ENCODE data around the gene SYTL5. TPM values are rescaled to one million over a fixed set of nuclear protein-coding genes. Genes with fewer than 3 reads are reported as not detected.

SYTL5 gene
- total and polyA plus RNA-seq, 4 experiments from 2014 or later = not detected

DNA sequence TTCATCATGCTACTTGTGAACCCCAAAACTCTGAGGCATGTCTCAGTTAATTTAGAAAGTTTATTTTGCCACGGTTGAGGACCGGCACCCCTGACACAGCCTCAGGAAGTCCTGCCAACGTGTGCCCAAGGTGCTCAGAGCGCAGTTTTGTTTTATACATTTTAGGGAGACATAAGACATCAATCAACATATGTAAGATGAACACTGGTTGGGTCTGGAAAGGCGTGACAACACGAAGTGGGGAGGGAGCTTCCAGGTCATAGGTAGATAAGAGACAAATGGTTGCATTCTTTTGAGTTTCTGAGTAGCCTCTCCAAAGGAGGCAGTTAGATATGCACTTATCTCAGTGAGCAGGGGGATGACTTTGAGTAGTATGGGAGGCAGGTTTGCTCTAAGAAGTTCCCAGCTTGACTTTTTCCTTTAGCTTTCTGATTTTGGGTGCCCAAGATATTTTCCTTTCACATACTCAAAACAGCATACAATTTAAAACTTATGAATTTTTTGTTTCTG, 98.9 kb downstream of the SYTL5 start:
- no peak overlapping the region for H3K4me3 Mint-ChIP-seq
- no peak overlapping the region for H3K27ac Mint-ChIP-seq
- Histone ChIP-seq H3K27me3 (ENCODE audit: insufficient read depth, low read length) (no peaks in the 10 kb centered on the region), H3K4me1 (ENCODE audit: insufficient read depth, low read length) (no peaks in the 10 kb centered on the region), H3K36me3 (ENCODE audit: insufficient read depth, low read length) (no peaks in the 10 kb centered on the region), H3K9me3 (ENCODE audit: control insufficient read depth in 1 of 2, low read length in 2 of 2) (no peaks in the 10 kb centered on the region), H3K27ac (ENCODE audit: low read depth, low read length) (no peak overlapping the region), H3K4me3 (ENCODE audit: low read length in 2 of 2) (no peak overlapping the region)
- POLR2A ChIA-PET (ENCODE audit: partially characterized antibody) = no interaction called here
- no peak for DNase-seq
- CTCF ChIA-PET (ENCODE audit: partially characterized antibody) = no interaction called here
- no peaks in the 10 kb centered on the region for H3K4me1 Mint-ChIP-seq
- peaks cover 0 to 3% of the 10 kb centered on the region in 2 donors for H3K27me3 Mint-ChIP-seq
- peaks cover 0 to 6% (median 3%) of the 10 kb centered on the region in 8 donors for H3K9me3 Mint-ChIP-seq
- intact Hi-C loops (cut with micrococcal nuclease) = no loop called here
- H3K36me3 Mint-ChIP-seq = no peaks in the 10 kb centered on the region

- ChIA-PET CTCF (ENCODE audit: partially characterized antibody) (no interaction called here), POLR2A (ENCODE audit: partially characterized antibody) (no interaction called here)
- Mint-ChIP-seq H3K4me1 (no peaks in the 10 kb centered on the region), H3K27ac (no peak overlapping the region), H3K36me3 (no peaks in the 10 kb centered on the region), H3K27me3 (peaks cover 0 to 3% of the 10 kb centered on the region in 2 donors), H3K4me3 (no peak overlapping the region), H3K9me3 (peaks cover 0 to 2% (median 0%) of the 10 kb centered on the region in 8 donors)
- no peak overlapping the region for H3K27ac ChIP-seq (ENCODE audit: low read depth, low read length)
- DNase-seq = no peak
- H3K9me3 ChIP-seq (ENCODE audit: control insufficient read depth in 1 of 2, low read length in 2 of 2) = no peaks in the 10 kb centered on the region
- H3K4me1 ChIP-seq (ENCODE audit: insufficient read depth, low read length) = no peaks in the 10 kb centered on the region
- no peaks in the 10 kb centered on the region for H3K27me3 ChIP-seq (ENCODE audit: insufficient read depth, low read length)
- H3K36me3 ChIP-seq (ENCODE audit: insufficient read depth, low read length) = no peaks in the 10 kb centered on the region
- no peak overlapping the region for H3K4me3 ChIP-seq (ENCODE audit: low read length in 2 of 2)
- intact Hi-C loops (cut with micrococcal nuclease) = no loop called here
Observed at GRCh38 chrX:38106991-38107655, 100.8 kb downstream of the SYTL5 start.

DNA sequence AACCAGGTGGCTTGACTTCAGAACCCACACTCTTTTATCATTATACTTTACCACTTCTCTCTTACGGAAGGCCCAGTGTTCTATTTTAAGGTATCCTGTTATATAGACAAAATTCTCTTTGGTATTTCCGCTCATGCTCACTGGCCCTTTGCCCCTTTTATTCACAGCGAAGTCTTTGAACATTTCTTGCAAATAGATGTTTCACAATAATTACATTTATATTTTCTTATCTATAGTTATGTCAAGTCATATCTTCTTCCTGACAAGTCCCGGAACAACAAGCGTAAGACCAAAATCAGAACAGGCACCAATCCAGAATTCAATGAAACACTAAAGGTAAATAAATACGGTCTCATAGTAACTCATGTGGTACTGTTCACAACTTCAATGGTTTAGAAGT, 102.0 kb downstream of the SYTL5 start:
- H3K4me1 ChIP-seq (ENCODE audit: insufficient read depth, low read length) = no peaks in the 10 kb centered on the region
- CTCF ChIA-PET (ENCODE audit: partially characterized antibody) = no interaction called here
- H3K27ac Mint-ChIP-seq = no peak overlapping the region

DNA sequence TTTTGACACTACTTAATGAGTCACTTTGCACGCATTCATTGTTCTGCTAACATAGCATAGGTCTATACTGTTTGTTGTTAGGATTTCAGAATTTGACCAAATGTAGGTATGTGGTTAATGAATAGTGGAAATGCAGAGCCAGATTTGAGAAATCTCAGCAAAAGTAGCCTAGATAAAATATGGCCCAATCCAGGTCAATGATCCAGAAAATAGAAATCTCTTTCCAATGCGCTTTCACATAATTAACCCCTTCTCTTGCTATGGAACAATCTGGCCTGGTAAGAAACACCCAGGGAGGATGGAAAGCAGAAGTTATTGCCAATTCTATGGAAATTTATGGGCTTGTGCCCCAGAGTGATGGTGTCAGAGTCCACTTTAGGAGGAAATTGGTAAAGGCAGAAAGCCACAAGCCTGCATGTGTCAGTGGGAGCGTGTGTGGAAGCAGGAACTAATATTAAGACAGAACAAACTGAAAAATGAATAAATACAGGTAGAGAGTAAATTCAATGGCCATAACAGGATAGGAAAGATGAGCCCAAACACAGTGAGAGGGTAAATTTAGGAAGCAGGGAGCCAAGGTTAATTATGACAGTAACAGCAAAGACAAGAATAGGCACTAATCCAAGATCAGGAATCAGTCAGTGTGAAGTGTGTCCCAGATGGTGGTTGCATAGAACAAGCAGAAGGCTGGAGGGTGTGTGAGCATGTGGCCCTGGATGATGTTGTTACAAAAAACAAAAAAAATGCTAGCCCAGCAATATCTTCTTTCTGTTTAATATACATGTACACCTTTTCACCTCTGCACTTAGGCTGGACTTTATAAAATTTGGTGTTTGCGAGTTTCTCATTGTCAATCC, 102.9 kb downstream of the SYTL5 start:
- Histone ChIP-seq H3K27me3 (ENCODE audit: insufficient read depth, low read length) (no peaks in the 10 kb centered on the region), H3K4me1 (ENCODE audit: insufficient read depth, low read length) (no peaks in the 10 kb centered on the region), H3K27ac (ENCODE audit: low read depth, low read length) (no peak overlapping the region), H3K36me3 (ENCODE audit: insufficient read depth, low read length) (no peaks in the 10 kb centered on the region), H3K9me3 (ENCODE audit: control insufficient read depth in 1 of 2, low read length in 2 of 2) (no peaks in the 10 kb centered on the region), H3K4me3 (ENCODE audit: low read length in 2 of 2) (no peak overlapping the region)
- no peak for DNase-seq
- Mint-ChIP-seq H3K27me3 (peaks cover 0 to 2% of the 10 kb centered on the region in 2 donors), H3K4me1 (no peaks in the 10 kb centered on the region), H3K4me3 (no peak overlapping the region), H3K27ac (no peak overlapping the region), H3K36me3 (no peaks in the 10 kb centered on the region), H3K9me3 (peaks cover 0 to 2% (median 0%) of the 10 kb centered on the region in 8 donors)
- intact Hi-C loops (cut with micrococcal nuclease) = no loop called here
- CTCF ChIA-PET (ENCODE audit: partially characterized antibody) = no interaction called here
- POLR2A ChIA-PET (ENCODE audit: partially characterized antibody) = no interaction called here

More for the DNA sequence above, 102.0 kb downstream of the SYTL5 start:
- H3K27me3 ChIP-seq (ENCODE audit: insufficient read depth, low read length) = no peaks in the 10 kb centered on the region
- Mint-ChIP-seq H3K9me3 (peaks cover 0 to 2% (median 0%) of the 10 kb centered on the region in 8 donors), H3K36me3 (no peaks in the 10 kb centered on the region), H3K4me3 (no peak overlapping the region), H3K27me3 (no peaks in the 10 kb centered on the region), H3K4me1 (no peaks in the 10 kb centered on the region)
- no peak overlapping the region for H3K27ac ChIP-seq (ENCODE audit: low read depth, low read length)
- no peak for DNase-seq
- H3K4me3 ChIP-seq (ENCODE audit: low read length in 2 of 2) = no peak overlapping the region
- no peaks in the 10 kb centered on the region for H3K36me3 ChIP-seq (ENCODE audit: insufficient read depth, low read length)
- POLR2A ChIA-PET (ENCODE audit: partially characterized antibody) = no interaction called here
- H3K9me3 ChIP-seq (ENCODE audit: control insufficient read depth in 1 of 2, low read length in 2 of 2) = no peaks in the 10 kb centered on the region
- intact Hi-C loops (cut with micrococcal nuclease) = no loop called here

DNA sequence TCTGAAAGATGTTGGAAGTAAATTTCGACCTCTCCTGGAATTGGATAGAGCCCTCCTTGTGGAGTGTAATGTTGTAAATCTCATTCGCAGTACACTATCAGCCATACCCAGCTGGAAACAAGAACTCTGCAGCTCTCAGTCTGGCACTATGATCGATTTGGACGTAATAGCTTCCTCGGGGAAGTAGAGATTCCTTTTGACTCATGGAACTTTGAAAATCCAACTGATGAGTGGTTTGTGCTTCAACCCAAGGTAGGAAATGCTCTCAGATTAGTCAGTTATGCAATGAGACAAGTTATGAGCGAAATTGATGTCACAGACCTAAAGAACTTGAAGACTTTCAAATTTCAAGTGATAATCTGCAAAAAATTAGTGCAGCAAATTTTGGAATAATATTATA, 103.9 kb downstream of the SYTL5 start:
- no peak overlapping the region for H3K27ac Mint-ChIP-seq
- Histone ChIP-seq H3K4me3 (ENCODE audit: low read length in 2 of 2) (no peak overlapping the region), H3K9me3 (ENCODE audit: control insufficient read depth in 1 of 2, low read length in 2 of 2) (no peaks in the 10 kb centered on the region), H3K36me3 (ENCODE audit: insufficient read depth, low read length) (no peaks in the 10 kb centered on the region), H3K4me1 (ENCODE audit: insufficient read depth, low read length) (no peaks in the 10 kb centered on the region), H3K27ac (ENCODE audit: low read depth, low read length) (no peak overlapping the region), H3K27me3 (ENCODE audit: insufficient read depth, low read length) (no peaks in the 10 kb centered on the region)
- ChIA-PET CTCF (ENCODE audit: partially characterized antibody) (no interaction called here), POLR2A (ENCODE audit: partially characterized antibody) (no interaction called here)
- intact Hi-C loops (cut with micrococcal nuclease) = no loop called here
- no peaks in the 10 kb centered on the region for H3K4me1 Mint-ChIP-seq
- peaks cover 0 to 2% (median 0%) of the 10 kb centered on the region in 8 donors for H3K9me3 Mint-ChIP-seq
- no peak for DNase-seq
- H3K4me3 Mint-ChIP-seq = no peak overlapping the region
- H3K36me3 Mint-ChIP-seq = no peaks in the 10 kb centered on the region
- peaks cover 0 to 2% of the 10 kb centered on the region in 2 donors for H3K27me3 Mint-ChIP-seq

- Mint-ChIP-seq H3K9me3 (peaks cover 0 to 4% (median 0%) of the 10 kb centered on the region in 8 donors), H3K4me3 (no peak overlapping the region), H3K4me1 (no peaks in the 10 kb centered on the region), H3K27ac (no peak overlapping the region), H3K36me3 (no peaks in the 10 kb centered on the region), H3K27me3 (peaks cover 0 to 2% of the 10 kb centered on the region in 2 donors)
- no peaks in the 10 kb centered on the region for H3K4me1 ChIP-seq (ENCODE audit: insufficient read depth, low read length)
- H3K27ac ChIP-seq (ENCODE audit: low read depth, low read length) = no peak overlapping the region
- no peaks in the 10 kb centered on the region for H3K36me3 ChIP-seq (ENCODE audit: insufficient read depth, low read length)
- ChIA-PET POLR2A (ENCODE audit: partially characterized antibody) (no interaction called here), CTCF (ENCODE audit: partially characterized antibody) (no interaction called here)
- H3K9me3 ChIP-seq (ENCODE audit: control insufficient read depth in 1 of 2, low read length in 2 of 2) = no peaks in the 10 kb centered on the region
- intact Hi-C loops (cut with micrococcal nuclease) = no loop called here
- no peaks in the 10 kb centered on the region for H3K27me3 ChIP-seq (ENCODE audit: insufficient read depth, low read length)
- DNase-seq = no peak
- no peak overlapping the region for H3K4me3 ChIP-seq (ENCODE audit: low read length in 2 of 2)
Observed at GRCh38 chrX:38111196-38111595, 104.8 kb downstream of the SYTL5 start.

DNA sequence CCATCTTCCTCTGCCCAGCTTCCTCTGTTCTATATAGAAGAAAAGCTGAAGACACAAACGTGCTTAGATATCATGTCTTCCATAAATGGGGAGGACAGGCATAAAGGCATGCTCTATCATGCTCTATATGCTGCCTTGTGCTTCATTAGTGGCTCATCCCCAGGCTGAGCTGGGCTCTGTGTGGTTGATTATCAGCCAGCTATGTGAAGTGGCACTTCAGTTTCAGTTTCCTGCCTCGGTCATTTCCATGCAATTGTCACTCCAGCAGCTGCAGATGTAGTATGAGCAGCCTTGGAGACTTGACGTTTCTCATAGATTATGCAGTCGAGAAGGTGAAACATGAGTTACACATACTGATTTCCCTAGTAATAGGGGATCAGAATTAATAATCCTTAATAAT, 106.2 kb downstream of the SYTL5 start:
- POLR2A ChIA-PET (ENCODE audit: partially characterized antibody) = no interaction called here
- CTCF ChIA-PET (ENCODE audit: partially characterized antibody) = no interaction called here

More for the DNA sequence above, 106.2 kb downstream of the SYTL5 start:
- Histone ChIP-seq H3K4me1 (ENCODE audit: insufficient read depth, low read length) (no peaks in the 10 kb centered on the region), H3K27me3 (ENCODE audit: insufficient read depth, low read length) (no peaks in the 10 kb centered on the region), H3K36me3 (ENCODE audit: insufficient read depth, low read length) (no peaks in the 10 kb centered on the region), H3K27ac (ENCODE audit: low read depth, low read length) (no peak overlapping the region), H3K4me3 (ENCODE audit: low read length in 2 of 2) (no peak overlapping the region), H3K9me3 (ENCODE audit: control insufficient read depth in 1 of 2, low read length in 2 of 2) (no peaks in the 10 kb centered on the region)
- peaks cover 0 to 4% (median 0%) of the 10 kb centered on the region in 8 donors for H3K9me3 Mint-ChIP-seq
- H3K4me3 Mint-ChIP-seq = no peak overlapping the region
- no peak for DNase-seq
- no peak overlapping the region for H3K27ac Mint-ChIP-seq
- no peaks in the 10 kb centered on the region for H3K36me3 Mint-ChIP-seq
- H3K27me3 Mint-ChIP-seq = peaks cover 0 to 2% of the 10 kb centered on the region in 2 donors
- H3K4me1 Mint-ChIP-seq = no peaks in the 10 kb centered on the region
- intact Hi-C loops (cut with micrococcal nuclease) = no loop called here

Data from CD4-positive, alpha-beta memory T cell (primary cell).